IMR-90 (cell line): ENCODE results near the gene DOC2B. TPM values are rescaled to one million over a fixed set of nuclear protein-coding genes. Genes with fewer than 3 reads are reported as not detected.

Experiments used
- ATAC-seq: fragments of 200-7000 bp; cut with Tn5 transposase; 2 replicates; pipeline ENCODE4 v1.9.1; 2020; ENCODE audit warnings: low read depth, mild to moderate bottlenecking, moderate library complexity
- BruUV-seq: library from RNA; stranded (reverse); fragments of 400-500 nt; replicated peaks from 2 replicates; lab custom pipeline; 2021; lab: Mats Ljungman, UMichigan
- CTCF ChIA-PET: fragments of 300-600 bp; formaldehyde crosslinking; extraction: SDS; loops from one replicate; lab custom pipeline; 2021; ENCODE audit warnings: antibody characterized with exemption; lab: Yijun Ruan, JAX
- POLR2A ChIA-PET: fragments of 300-600 bp; sonication (Branson Sonifier 250); formaldehyde crosslinking; loops from one replicate; lab custom pipeline; 2022; ENCODE audit warnings: antibody characterized with exemption; ENCODE audit not compliant: unreplicated experiment; lab: Charles Lee
- DNase-seq: peaks from one replicate; pipeline ENCODE4 v3.0.0; 2013
- H2AFZ ChIP-seq: replicated peaks from 2 replicates; pipeline ENCODE3; 2013; ENCODE audit warnings: low read length, mild to moderate bottlenecking; ENCODE audit not compliant: poor library complexity
- H2AK5ac ChIP-seq: 2 replicates; pipeline ENCODE4 v1.6.1; 2013; ENCODE audit warnings: low read depth, low read length, inconsistent platforms
- H2AK9ac ChIP-seq: replicated peaks from 2 replicates; pipeline ENCODE3; 2013; ENCODE audit warnings: mild to moderate bottlenecking, low read depth, low read length, moderate library complexity; ENCODE audit not compliant: poor library complexity
- H2BK120ac ChIP-seq: 2 replicates; pipeline ENCODE4 v1.6.1; 2013; ENCODE audit warnings: low read depth, low read length, inconsistent platforms
- H2BK15ac ChIP-seq: 3 replicates; pipeline ENCODE4 v1.6.1; 2013; ENCODE audit warnings: low read depth, low read length, inconsistent platforms
- H2BK20ac ChIP-seq: 2 replicates; pipeline ENCODE4 v1.6.1; 2013; ENCODE audit warnings: low read depth, mild to moderate bottlenecking, inconsistent platforms, low read length, moderate library complexity
- H2BK5ac ChIP-seq: 2 replicates; pipeline ENCODE4 v1.6.1; 2013; ENCODE audit warnings: mild to moderate bottlenecking, low read depth, low read length, inconsistent platforms; ENCODE audit not compliant: poor library complexity, severe bottlenecking
- H3K14ac ChIP-seq: replicated peaks from 2 replicates; pipeline ENCODE4 v1.6.1; 2013; ENCODE audit warnings: low read depth, low read length, inconsistent platforms
- H3K18ac ChIP-seq: 2 replicates; pipeline ENCODE4 v1.6.1; 2013; ENCODE audit warnings: low read depth, low read length, control low read depth
- H3K23ac ChIP-seq: 2 replicates; pipeline ENCODE4 v1.6.1; 2013; ENCODE audit warnings: low read depth, low read length, inconsistent platforms
- H3K27ac ChIP-seq: 2 replicates; pipeline ENCODE4 v1.5.1; 2013; ENCODE audit warnings: mild to moderate bottlenecking, control low read depth, low read length; ENCODE audit not compliant: insufficient read depth
- H3K27me3 ChIP-seq: 2 replicates; pipeline ENCODE4 v1.6.1; 2013; ENCODE audit warnings: low read length; ENCODE audit not compliant: control insufficient read depth, insufficient read depth
- H3K36me3 ChIP-seq: 2 replicates; pipeline ENCODE4 v1.6.1; 2013; ENCODE audit warnings: low read length, mixed read lengths; ENCODE audit not compliant: control insufficient read depth, insufficient read depth
- H3K4ac ChIP-seq: 2 replicates; pipeline ENCODE4 v1.6.1; 2013; ENCODE audit warnings: low read depth, low read length, inconsistent platforms
- H3K4me1 ChIP-seq: 2 replicates; pipeline ENCODE4 v1.6.1; 2013; ENCODE audit warnings: low read length, mixed read lengths; ENCODE audit not compliant: control insufficient read depth, insufficient read depth
- H3K4me2 ChIP-seq: 2 replicates; pipeline ENCODE4 v1.6.1; 2013; ENCODE audit warnings: low read depth, mild to moderate bottlenecking, control low read depth, low read length, moderate library complexity
- H3K4me3 ChIP-seq: 2 replicates; pipeline ENCODE4 v1.5.1; 2013; ENCODE audit warnings: low read depth, mild to moderate bottlenecking, control low read depth, low read length, moderate library complexity; ENCODE audit not compliant: insufficient read depth
- H3K56ac ChIP-seq: 2 replicates; pipeline ENCODE4 v1.6.1; 2013; ENCODE audit warnings: low read length, inconsistent platforms; ENCODE audit not compliant: insufficient read depth; ENCODE audit errors: extremely low read depth
- H3K79me1 ChIP-seq, 2 experiments: 2 replicates each; pipeline ENCODE4 v1.6.1; 2013; ENCODE audit warnings: low read length in 2 of 2, inconsistent platforms in 1 of 2, low read depth in 1 of 2
- H3K9ac ChIP-seq: 2 replicates; pipeline ENCODE4 v1.6.1; 2013; ENCODE audit warnings: low read depth, low read length, control low read depth
- H3K9me1 ChIP-seq: 2 replicates; pipeline ENCODE4 v1.6.1; 2013; ENCODE audit warnings: low read length, inconsistent platforms; ENCODE audit not compliant: insufficient read depth
- H3K9me3 ChIP-seq: 2 replicates; pipeline ENCODE4 v1.6.1; 2013; ENCODE audit warnings: low read length; ENCODE audit not compliant: control insufficient read depth, insufficient read depth
- H4K20me1 ChIP-seq: 2 replicates; pipeline ENCODE4 v1.6.1; 2013; ENCODE audit warnings: low read length, inconsistent platforms; ENCODE audit not compliant: insufficient read depth
- H4K5ac ChIP-seq: 2 replicates; pipeline ENCODE4 v1.6.1; 2013; ENCODE audit warnings: mild to moderate bottlenecking, low read depth, low read length, control low read depth
- H4K8ac ChIP-seq, 2 experiments: 2 replicates each; pipeline ENCODE4 v1.6.1; 2013; ENCODE audit warnings: low read depth in 2 of 2, low read length in 2 of 2, control low read depth in 1 of 2, inconsistent platforms in 1 of 2
- H4K91ac ChIP-seq: 2 replicates; pipeline ENCODE4 v1.6.1; 2013; ENCODE audit warnings: low read depth, low read length, inconsistent platforms; ENCODE audit not compliant: insufficient read depth
- BHLHE40 ChIP-seq: fragments of 150-350 bp; IDR thresholded peaks from 2 replicates; pipeline ENCODE4 v1.6.1; 2016; ENCODE audit warnings: mild to moderate bottlenecking, low read depth, low read length
- CEBPB ChIP-seq: IDR thresholded peaks from 2 replicates; pipeline ENCODE4 v1.6.1; 2012; ENCODE audit warnings: low read depth, low read length, improper control_type of control experiment
- CHD1 ChIP-seq: IDR thresholded peaks from 2 replicates; pipeline ENCODE4 v1.6.1; 2012; ENCODE audit warnings: low read depth, low read length, improper control_type of control experiment
- CTCF ChIP-seq: conservative IDR thresholded peaks from 2 replicates; pipeline ENCODE4 v1.5.1; 2012; ENCODE audit warnings: mild to moderate bottlenecking, low read depth, low read length, improper control_type of control experiment
- ELK1 ChIP-seq: fragments of 150-350 bp; IDR thresholded peaks from 2 replicates; pipeline ENCODE4 v1.6.1; 2016; ENCODE audit warnings: low read depth, mild to moderate bottlenecking, low read length, moderate library complexity, borderline replicate concordance
- FOS ChIP-seq: fragments of 150-350 bp; IDR thresholded peaks from 2 replicates; pipeline ENCODE4 v1.6.1; 2016; ENCODE audit warnings: low read depth, low read length
- MAFK ChIP-seq: IDR thresholded peaks from 2 replicates; pipeline ENCODE4 v1.6.1; 2012; ENCODE audit warnings: low read depth, low read length, improper control_type of control experiment
- MAZ ChIP-seq: IDR thresholded peaks from 2 replicates; pipeline ENCODE4 v1.6.1; 2012; ENCODE audit warnings: low read depth, mild to moderate bottlenecking, low read length, improper control_type of control experiment, moderate library complexity, borderline replicate concordance
- MXI1 ChIP-seq: IDR thresholded peaks from 2 replicates; pipeline ENCODE4 v1.6.1; 2012; ENCODE audit warnings: low read depth, mild to moderate bottlenecking, low read length, moderate library complexity, borderline replicate concordance
- NFE2L2 ChIP-seq: fragments of 150-350 bp; IDR thresholded peaks from 2 replicates; pipeline ENCODE4 v1.6.1; 2016; ENCODE audit warnings: low read depth, mild to moderate bottlenecking, low read length
- POLR2A ChIP-seq: IDR thresholded peaks from 2 replicates; pipeline ENCODE4 v1.6.1; 2012; ENCODE audit warnings: mild to moderate bottlenecking, low read depth, low read length
- RAD21 ChIP-seq: IDR thresholded peaks from 2 replicates; pipeline ENCODE4 v1.6.1; 2012; ENCODE audit warnings: low read length, improper control_type of control experiment
- RCOR1 ChIP-seq: IDR thresholded peaks from 2 replicates; pipeline ENCODE4 v1.6.1; 2012; ENCODE audit warnings: mild to moderate bottlenecking, low read length, improper control_type of control experiment; ENCODE audit not compliant: insufficient replicate concordance
- SMC3 ChIP-seq: fragments of 150-350 bp; IDR thresholded peaks from 2 replicates; pipeline ENCODE4 v1.6.1; 2016; ENCODE audit warnings: low read depth, mild to moderate bottlenecking, antibody characterized with exemption, low read length, moderate library complexity
- USF2 ChIP-seq: fragments of 150-350 bp; IDR thresholded peaks from 2 replicates; pipeline ENCODE4 v1.6.1; 2017; ENCODE audit warnings: mild to moderate bottlenecking, antibody characterized with exemption, low read length, low read depth
- WGBS, 2 experiments: methylation state at CpG; one replicate each; pipeline versions ENCODE4 v1.1.5 to v1.1.7; 2013; ENCODE audit warnings: missing lambda C conversion rate in 2 of 2; ENCODE audit not compliant: insufficient read length in 1 of 2; ENCODE audit errors: extremely low coverage in 2 of 2; 5-methylcytosine and 5-hydroxymethylcytosine counted together
- dilution Hi-C: fragments of 300-500 bp; cut with HindIII; formaldehyde crosslinking; loops from one replicate; pipeline ENCODE4 v1.14.3; 2018; ENCODE audit warnings: low sequenced_read_pairs; ENCODE audit not compliant: unreplicated experiment
- in situ Hi-C: fragments of 300-500 bp; cut with MboI; formaldehyde crosslinking; loops from 3 replicates; pipeline ENCODE4 v1.14.3; 2019; ENCODE audit warnings: low sequenced_read_pairs, inconsistent platforms, mixed read lengths
- intact Hi-C: fragments of 100-400 bp; cut with micrococcal nuclease; formaldehyde crosslinking; loops from 2 replicates; pipeline ENCODE4 v1.10.0; 2022
- polyA plus RNA-seq, 3 experiments: library from polyadenylated mRNA; depleted of rRNA; stranded (reverse); fragments of >200 nt; gene quantifications; 2 replicates each; pipeline ENCODE4 v1.2.3, GENCODE V29; 2012; ENCODE audit warnings: low replicate concordance in 1 of 3
- total RNA-seq: library from RNA; depleted of rRNA; stranded (reverse); fragments of >200 nt; gene quantifications from 2 replicates; pipeline ENCODE4 v1.2.3, GENCODE V29; 2012

The DOC2B gene
- total and polyA plus RNA-seq, 2 of the 4 experiments (the other 2 are of a cell fraction), result not detected

- Histone ChIP-seq H3K4ac (no peak overlapping the region), H2AK5ac (no peak overlapping the region), H4K8ac (no peak overlapping the region), H3K9me3 (no peaks in the 10 kb centered on the region), H4K91ac (no peak overlapping the region), H3K4me2 (no peak overlapping the region), H3K27me3 (peaks cover 30% of the 10 kb centered on the region), H2BK15ac (no peak overlapping the region), H4K20me1 (no peaks in the 10 kb centered on the region), H2BK120ac (no peak overlapping the region), H3K4me3 (no peak overlapping the region), H2AFZ (no peak overlapping the region), H3K18ac (no peak overlapping the region), H3K56ac (no peak overlapping the region), H3K9me1 (no peaks in the 10 kb centered on the region), H3K4me1 (no peaks in the 10 kb centered on the region), H3K36me3 (no peaks in the 10 kb centered on the region), H4K5ac (no peak overlapping the region), H2BK20ac (no peak overlapping the region), H3K14ac (no peak overlapping the region), H3K9ac (no peak overlapping the region), H2BK5ac (no peak overlapping the region), H3K23ac (no peak overlapping the region), H2AK9ac (no peak overlapping the region), H3K79me1 (no peaks in the 10 kb centered on the region), H3K27ac (no peak overlapping the region)
- intact Hi-C loops (no loop called here), dilution Hi-C loops (no loop called here), in situ Hi-C loops (no loop called here)
- ATAC-seq (no peak), DNase-seq (no peak)
- ChIA-PET CTCF (no interaction called here), POLR2A (no interaction called here)
- WGBS, 2 experiments, result 18% methylated on average over 2 of the region's 10 CpGs; no CpG with 5 or more reads in 1 of the 2 experiments
- TF ChIP-seq MAFK (no peak), NFE2L2 (no peak), SMC3 (no peak), CHD1 (no peak), RAD21 (no peak), FOS (no peak), ELK1 (no peak), CTCF (no peak), RCOR1 (no peak), USF2 (no peak), MAZ (no peak), CEBPB (no peak), BHLHE40 (no peak), POLR2A (no peak), MXI1 (no peak)
- no TSS peak for BruUV-seq
Measured at GRCh38 chr17:200586-200985, 19.1 kb upstream of the DOC2B start.
